CD4-positive, alpha-beta T cell treated with Interleukin-4 for 1 hour (primary cell): ENCODE measurements around the gene ZNF320.
"Not testable (repeated sequence)": the region's sequence is repeated elsewhere in the genome, so short reads cannot be mapped to it uniquely, and the experiment has no call there.

ENCODE experiments used
- DNase-seq, 2 donors: peaks; one replicate each; pipeline ENCODE4 v3.0.0-alpha.2; 2020 to 2022

Gene ZNF320

DNA sequence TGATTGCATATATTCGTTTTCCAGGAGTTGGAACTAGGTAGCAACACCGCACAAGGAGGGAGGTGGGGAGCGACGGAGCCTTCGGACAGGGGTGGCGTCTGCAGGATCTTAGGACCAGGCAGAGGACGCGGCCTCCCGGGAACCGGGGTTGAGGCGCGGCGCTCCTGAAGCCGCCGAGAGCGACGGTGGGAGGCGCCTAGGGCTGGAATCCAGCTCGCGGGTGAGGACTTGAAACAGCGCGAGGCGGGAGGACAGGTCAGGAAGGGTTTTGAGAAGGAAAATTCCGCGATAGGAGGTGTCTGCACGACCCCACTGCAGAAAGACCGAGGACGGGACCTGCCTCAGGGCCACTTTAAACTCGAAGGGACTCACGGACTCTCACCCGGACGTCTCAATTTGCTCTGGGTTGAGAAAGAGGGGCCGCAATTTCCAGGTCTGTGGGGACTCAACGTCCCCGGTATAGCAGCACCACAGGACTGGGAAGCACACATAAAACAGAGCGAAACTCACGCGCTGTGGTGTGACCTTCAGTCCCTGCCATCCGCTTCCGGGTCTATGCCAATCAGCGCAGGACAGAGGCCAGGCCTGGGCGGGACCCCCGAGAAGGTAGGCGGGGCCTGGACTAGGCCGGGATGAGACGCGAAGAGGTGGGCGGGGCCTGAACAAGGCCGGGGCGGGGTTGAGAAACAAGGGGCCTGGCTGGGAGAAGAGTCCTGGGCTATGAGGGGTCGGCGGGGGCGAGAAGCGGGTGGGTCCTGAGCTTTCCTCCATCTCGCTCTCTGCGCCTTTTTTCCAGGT is at the start of gene ZNF320:
ZNF320 (minus strand) TSS at position 498 of the 798 bp plus-strand sequence. CDS start 7,380 bp downstream, outside the sequence.
- DNase-seq, result peak; percentile 93 to 95

- DNase-seq, result no peak
Measured at GRCh38 chr19:52946322-52947310, 49.2 kb upstream of the ZNF320 start.

- DNase-seq, result no peak
Measured at GRCh38 chr19:52945652-52946321, 48.4 kb upstream of the ZNF320 start.

DNA sequence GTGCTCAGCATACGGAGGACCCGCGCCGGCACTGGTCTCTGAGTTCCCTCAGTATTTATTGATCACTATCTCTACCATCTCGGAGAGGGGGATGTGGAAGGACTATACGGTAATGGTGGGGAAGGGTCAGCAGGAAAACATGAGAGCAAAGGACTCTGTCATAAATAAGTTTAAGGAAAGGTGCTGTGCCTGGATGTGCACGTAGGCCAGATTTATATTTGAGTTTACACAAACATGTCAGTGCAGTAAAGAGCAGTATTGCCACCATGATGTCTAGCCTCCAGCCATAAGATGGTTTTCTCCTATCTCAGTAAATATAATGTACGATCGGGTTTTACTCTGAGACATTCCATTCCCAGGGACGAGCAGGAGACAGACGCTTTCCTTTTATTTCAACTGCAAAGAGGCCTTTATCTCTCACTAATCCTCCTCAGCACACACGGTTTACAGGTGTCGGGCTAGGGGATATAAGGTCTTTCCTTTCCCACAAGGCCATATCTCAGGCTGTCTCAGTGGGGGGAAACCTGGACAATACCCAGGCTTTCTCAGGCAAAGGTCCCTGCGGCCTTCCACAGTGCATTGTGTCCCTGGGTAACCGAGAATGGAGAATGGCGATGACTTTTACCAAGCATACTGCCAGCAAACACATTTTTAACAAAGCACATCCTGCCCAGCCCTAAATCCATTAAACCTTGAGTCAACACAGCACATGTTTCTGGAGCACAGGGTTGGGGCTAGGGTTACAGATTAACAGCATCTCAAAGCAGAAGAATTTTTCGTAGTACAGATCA is 47.5 kb upstream of the ZNF320 start:
- DNase-seq, result not testable (repeated sequence)

DNA sequence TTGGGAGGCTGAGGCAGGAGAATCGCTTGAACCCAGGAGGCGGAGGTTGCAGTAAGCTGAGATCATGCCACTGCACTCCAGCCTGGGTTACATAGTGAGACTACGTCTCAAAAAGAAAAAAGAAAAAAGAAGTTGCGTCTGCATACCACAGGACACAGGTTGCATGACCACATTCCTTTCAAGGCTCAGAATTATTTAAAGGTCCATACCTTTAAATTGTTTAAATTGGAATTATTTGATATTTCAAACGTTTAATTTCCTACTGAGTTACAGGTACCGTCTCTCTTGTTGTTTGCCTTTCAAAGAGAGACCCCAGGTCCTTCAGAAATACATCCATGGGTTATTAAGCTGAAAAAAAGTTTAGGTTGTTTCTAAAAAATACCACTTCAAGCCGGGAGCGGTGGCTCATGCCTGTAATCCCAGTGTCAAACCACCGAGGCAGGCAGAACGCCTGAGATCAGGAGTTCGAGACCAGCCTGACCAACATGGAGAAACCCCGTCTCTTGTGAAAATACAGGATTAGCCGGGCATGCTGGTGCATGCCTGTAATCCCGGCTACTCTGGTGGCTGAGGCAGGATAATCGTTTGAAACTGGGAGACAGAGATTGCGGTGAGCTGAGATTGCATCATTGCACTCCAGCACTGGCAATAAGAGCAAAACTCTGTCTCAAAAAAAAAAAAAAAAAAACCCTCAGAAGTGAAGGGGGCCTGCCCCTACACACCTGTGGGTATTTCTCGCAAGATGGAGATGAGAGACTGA is 46.6 kb upstream of the ZNF320 start:
- DNase-seq, result no peak

DNA sequence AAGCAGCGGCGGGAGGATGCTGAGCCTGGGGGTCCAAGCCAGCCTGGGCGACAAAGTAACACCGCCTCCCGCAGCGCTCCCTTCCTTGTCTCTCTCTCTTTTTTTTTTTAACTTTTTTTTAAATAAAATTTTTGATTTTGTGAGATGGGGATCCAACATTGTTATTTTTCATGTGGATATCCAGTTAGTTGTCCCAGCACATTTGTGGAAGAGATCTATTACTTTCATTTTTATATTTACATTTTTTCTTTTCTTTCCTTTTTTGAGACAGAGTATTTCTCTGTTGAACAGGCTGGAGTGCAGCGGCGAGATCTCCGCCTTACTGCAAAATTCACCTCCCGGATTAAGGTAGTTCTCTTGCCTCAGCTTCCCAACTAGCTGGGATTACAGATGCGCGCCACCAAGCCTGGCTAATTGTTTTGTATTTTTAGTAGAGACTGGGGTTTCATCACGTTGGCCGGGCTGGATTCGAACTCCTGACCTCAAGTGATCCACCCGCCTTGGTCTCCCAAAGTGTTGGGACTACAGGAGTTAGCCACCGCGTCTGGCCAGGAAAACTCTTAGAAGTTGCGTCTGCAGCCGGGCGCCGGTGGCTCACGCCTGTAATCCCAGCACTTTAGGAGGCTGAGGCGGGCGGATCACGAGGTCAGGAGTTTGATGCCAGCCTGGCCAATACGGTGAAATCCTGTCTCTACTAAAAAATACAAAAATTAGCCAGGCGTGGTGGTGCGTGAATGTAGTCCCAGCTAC is 45.9 kb upstream of the ZNF320 start:
- no peak for DNase-seq

- DNase-seq, result peak; percentile 96 to 97
Measured at GRCh38 chr19:52942386-52943133, 45.1 kb upstream of the ZNF320 start.

DNA sequence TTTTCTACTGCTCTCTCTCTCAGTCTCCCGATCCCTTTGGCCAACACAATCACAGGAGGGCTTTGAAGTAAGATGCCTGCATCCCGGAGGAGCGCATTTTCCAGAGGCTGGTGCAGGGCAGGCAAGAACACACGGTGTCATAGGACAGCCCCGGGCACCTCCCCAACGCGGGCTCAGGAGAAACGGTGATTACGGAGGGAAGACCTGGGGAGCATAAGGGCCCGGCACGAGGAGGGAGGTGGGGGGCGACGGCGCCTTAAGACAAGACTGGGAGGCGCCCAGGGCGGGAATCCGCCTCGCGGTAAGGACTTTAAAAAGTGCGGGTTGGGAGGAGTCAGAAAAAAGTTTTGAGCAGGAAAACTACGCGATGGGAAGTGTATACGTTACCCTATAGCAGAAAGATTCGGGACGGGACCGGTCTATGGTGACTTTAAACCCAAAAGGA is 44.5 kb upstream of the ZNF320 start:
- no peak for DNase-seq

- DNase-seq, result not testable (repeated sequence)
Measured at GRCh38 chr19:52941523-52941922, 44.1 kb upstream of the ZNF320 start.

GRCh38 chr19:52940905-52941304 is 43.5 kb upstream of the ZNF320 start:
- not testable (repeated sequence) for DNase-seq

DNA sequence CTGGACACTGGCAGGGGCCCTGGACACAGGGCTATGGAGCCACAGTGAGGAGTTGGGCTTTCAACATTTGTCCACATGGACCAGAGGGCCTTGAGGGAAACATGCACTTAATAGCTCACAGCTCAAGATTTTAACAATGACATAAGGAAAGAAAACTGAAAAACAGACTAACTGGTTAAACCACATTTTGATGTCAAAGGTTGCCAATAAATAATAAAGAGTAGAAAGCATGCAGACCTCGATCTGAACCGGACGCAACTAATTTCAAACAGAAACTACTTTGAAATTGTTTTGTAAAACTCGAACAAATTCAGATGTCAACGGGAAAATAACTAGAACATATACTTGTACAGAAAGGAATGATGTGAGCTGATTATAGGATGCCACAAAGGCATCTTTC is 41.3 kb upstream of the ZNF320 start:
- DNase-seq, result no peak

GRCh38 chr19:52936954-52937325 is 39.5 kb upstream of the ZNF320 start:
- DNase-seq, result no peak

- DNase-seq, result no peak
Measured at GRCh38 chr19:52936151-52936953, 38.9 kb upstream of the ZNF320 start.

- no peak for DNase-seq
Measured at GRCh38 chr19:52935434-52935833, 38.0 kb upstream of the ZNF320 start.

DNA sequence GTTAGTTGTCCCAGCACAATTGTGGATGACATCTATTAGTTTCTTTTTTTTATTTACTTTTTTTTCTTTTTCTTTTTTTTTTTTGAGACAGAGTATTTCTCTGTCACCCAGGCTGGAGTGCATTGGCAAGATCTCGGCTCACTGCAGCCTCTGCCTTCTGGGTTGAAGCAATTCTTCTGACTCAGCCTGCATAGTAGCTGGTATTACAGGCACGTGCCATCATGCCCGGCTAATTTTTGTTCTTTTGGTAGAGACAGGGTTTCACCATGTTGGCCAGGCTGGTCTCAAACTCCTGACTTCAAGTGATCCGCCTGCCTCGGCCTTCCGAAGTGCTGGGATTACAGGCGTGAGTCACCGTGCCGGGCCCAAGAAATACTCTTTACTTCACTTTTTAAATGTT is 27.2 kb upstream of the ZNF320 start:
- DNase-seq, result not testable (repeated sequence)

DNA sequence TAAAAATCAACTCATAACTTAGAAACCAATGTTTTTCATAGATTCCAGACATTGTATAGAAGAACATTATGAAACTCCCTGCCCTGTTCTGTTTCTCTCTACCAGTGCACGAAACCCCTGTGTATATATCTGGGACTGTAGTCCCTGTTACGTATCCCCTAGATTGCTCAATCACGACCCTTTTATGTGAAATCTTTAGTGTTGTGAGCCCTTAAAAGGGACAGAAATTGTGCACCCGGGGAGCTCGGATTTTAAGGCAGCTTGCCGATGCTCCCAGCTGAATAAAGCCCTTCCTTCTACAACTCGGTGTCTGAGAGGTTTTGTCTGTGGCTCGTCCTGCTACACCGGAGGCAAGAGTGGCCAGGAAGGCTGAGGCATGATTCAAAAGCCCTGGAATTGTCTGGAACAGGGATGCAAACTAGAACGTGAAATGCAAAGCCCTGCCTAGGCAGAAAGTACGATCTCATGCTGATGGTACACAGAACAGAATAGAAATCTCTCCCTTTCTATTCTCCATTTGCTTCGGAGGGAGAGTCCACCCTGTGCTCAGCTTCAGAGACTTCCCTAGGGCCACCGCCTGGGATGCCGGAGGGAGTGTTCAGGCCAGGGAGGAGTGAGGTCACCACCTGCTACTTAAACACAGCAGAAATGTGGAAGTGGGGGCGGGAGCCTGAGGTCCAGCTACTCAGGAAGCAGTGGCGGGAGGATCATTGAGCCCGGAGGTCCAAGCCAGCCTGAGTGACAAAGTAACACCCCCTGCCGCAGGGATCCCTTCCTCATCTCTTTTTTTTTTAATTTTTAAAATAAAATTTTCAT is 26.6 kb upstream of the ZNF320 start:
- peak in 1 of 2 donors; percentile 40 for DNase-seq

- peak; percentile 88 to 92 for DNase-seq
Measured at GRCh38 chr19:52922841-52923777, 25.7 kb upstream of the ZNF320 start, which contains the start of gene ZNF888. Gene ZNF888, minus strand, starts transcription at chr19:52923428. Its CDS starts 5,555 bp downstream, at chr19:52917873.
